ENCODE measurements around the gene UGT1A4. TPM values are rescaled to one million over a fixed set of nuclear protein-coding genes. Genes with fewer than 3 reads are reported as not detected.
A peak's percentile ranks its signal among the peaks of the same experiment; 100 is the strongest.

Gene UGT1A4
- total RNA-seq, 1 experiment from 2014 or later, result not detected

DNA sequence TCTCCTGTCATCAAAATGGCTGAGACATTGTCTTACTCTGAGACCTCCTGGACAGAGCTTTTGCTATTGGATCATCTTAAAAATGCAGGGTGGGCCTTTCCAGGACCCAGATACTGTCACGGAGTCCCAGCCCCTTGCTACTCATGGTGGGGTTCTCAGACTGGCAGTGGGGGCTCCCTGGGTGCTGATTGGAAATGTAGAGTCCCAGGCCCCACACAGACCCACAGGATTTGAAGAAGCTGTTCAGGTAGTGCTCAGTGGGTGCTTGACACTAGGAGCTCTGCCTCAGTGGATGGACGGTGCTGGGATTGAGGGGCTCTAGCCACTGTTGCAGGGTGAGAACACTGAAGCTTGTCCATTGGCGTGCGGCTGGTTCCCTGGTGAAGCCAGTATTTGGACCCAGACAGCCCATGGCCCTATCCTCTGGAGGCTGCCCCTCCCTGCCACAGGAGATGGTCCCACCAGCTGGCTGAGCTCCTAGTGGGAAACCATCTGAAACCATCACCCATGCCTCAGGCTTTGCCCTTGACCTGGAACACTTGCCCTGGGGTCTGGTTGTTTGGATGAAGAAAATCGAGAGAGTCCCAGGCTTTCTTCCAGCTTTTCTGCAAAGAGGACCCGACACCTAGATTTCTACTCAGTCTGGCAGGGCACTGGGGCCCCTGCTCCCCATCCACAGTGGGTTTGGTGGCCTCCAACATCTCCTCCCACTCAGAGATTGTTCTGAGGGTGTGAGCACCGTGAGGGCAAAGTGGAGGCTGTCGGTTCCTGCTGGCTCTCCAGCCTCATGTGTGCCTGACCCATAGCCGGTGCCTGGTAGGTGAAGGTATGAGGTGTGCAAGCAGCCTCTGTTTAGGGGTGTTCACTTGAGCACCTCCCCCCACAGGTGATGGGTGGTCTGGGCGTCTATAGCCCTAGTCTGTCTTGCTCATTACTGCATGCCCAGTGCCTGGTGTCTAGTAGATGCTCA is 89.7 kb downstream of the UGT1A4 start:
- DNase-seq, result peak; percentile 17
- peaks cover 2 to 3% of the 10 kb centered on the region in 2 experiments; a peak in 3 of 5 replicates for H3K9me3 Mint-ChIP-seq

More for the DNA sequence above, 89.7 kb downstream of the UGT1A4 start:
- Histone ChIP-seq H4K20me1 (ENCODE audit: control insufficient read depth, insufficient read depth, insufficient read length) (no peaks in the 10 kb centered on the region), H3K56ac (ENCODE audit: insufficient read length, low read depth, low read length) (no peak overlapping the region), H3K79me1 (ENCODE audit: insufficient read depth, low read depth, low read length, poor library complexity, severe bottlenecking) (no peaks in the 10 kb centered on the region), H3K9ac (ENCODE audit: extremely low read depth, insufficient read length, low read length) (no peak overlapping the region), H3T11ph (ENCODE audit: low read length) (no peak overlapping the region), H4K91ac (ENCODE audit: insufficient read length, low read depth, low read length) (no peak overlapping the region), H2AFZ (ENCODE audit: low read length) (no peak overlapping the region), H2AK5ac (ENCODE audit: insufficient read length, low read length) (no peak overlapping the region), H3K27ac (ENCODE audit: insufficient read length, low read depth, low read length) (no peak overlapping the region), H2BK5ac (ENCODE audit: insufficient read length, low read length) (no peak overlapping the region), H3K79me2 (ENCODE audit: insufficient read depth, low read length) (no peaks in the 10 kb centered on the region), H3K14ac (ENCODE audit: insufficient read depth, low read length) (no peak overlapping the region), H3K18ac (ENCODE audit: insufficient read length, low read depth, low read length) (no peak overlapping the region), H2BK12ac (ENCODE audit: insufficient read length, low read depth, low read length) (no peak overlapping the region), H3K9me3 (ENCODE audit: control insufficient read depth, low read depth, low read length) (no peaks in the 10 kb centered on the region), H4K5ac (ENCODE audit: insufficient read length, low read depth, low read length) (no peak overlapping the region), H3K27me3 (ENCODE audit: insufficient read depth, low read length) (no peaks in the 10 kb centered on the region), H3K4me2 (ENCODE audit: insufficient read depth, insufficient read length, low read length) (no peak overlapping the region), H4K8ac (replicated peaks; ENCODE audit: insufficient read length, low read depth, low read length) (no peak overlapping the region), H2BK120ac (ENCODE audit: low read depth, low read length, poor library complexity, severe bottlenecking) (no peak overlapping the region), H3K23me2 (ENCODE audit: insufficient read length, low read depth, low read length, poor library complexity, severe bottlenecking) (no peaks in the 10 kb centered on the region), H2BK20ac (ENCODE audit: low read depth, low read length, poor library complexity, severe bottlenecking) (no peak overlapping the region), H3K4me1 (ENCODE audit: insufficient read depth, low read length) (no peaks in the 10 kb centered on the region), H3K23ac (ENCODE audit: insufficient read length, low read depth, low read length) (no peak overlapping the region), H2BK15ac (ENCODE audit: low read depth, low read length) (no peak overlapping the region), H3K4ac (ENCODE audit: low read depth, low read length) (no peak overlapping the region)
- Mint-ChIP-seq H3K27ac (no peak overlapping the region), H3K4me3 (no peak overlapping the region), H3K27me3 (ENCODE audit: low read depth) (peaks cover 26% of the 10 kb centered on the region), H3K4me1 (no peaks in the 10 kb centered on the region), H3K36me3 (ENCODE audit: insufficient read depth in 1 of 3, low read depth in 3 of 3) (no peaks in the 10 kb centered on the region)
- WGBS (ENCODE audit: extremely low coverage, insufficient read length, low lambda C conversion rate), result no CpG with 5 or more reads among the region's 10 CpGs
- TF ChIP-seq, protein P1, sequence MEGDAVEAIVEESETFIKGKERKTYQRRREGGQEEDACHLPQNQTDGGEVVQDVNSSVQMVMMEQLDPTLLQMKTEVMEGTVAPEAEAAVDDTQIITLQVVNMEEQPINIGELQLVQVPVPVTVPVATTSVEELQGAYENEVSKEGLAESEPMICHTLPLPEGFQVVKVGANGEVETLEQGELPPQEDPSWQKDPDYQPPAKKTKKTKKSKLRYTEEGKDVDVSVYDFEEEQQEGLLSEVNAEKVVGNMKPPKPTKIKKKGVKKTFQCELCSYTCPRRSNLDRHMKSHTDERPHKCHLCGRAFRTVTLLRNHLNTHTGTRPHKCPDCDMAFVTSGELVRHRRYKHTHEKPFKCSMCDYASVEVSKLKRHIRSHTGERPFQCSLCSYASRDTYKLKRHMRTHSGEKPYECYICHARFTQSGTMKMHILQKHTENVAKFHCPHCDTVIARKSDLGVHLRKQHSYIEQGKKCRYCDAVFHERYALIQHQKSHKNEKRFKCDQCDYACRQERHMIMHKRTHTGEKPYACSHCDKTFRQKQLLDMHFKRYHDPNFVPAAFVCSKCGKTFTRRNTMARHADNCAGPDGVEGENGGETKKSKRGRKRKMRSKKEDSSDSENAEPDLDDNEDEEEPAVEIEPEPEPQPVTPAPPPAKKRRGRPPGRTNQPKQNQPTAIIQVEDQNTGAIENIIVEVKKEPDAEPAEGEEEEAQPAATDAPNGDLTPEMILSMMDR (conservative IDR thresholded peaks at IDR 0.05), result no peak
